Activated CD8-positive, alpha-beta memory T cell treated with anti-CD3 and anti-CD28 coated beads for 48 hours (primary cell): Measurements from ENCODE around the gene MIS18BP1.
"Not testable (repeated sequence)": the region's sequence is repeated elsewhere in the genome, so short reads cannot be mapped to it uniquely, and the experiment has no call there.

ENCODE experiments used
- DNase-seq, 3 experiments: peaks; one replicate each; pipeline ENCODE4 v3.0.0-alpha.2; 2020; ENCODE audit warnings: low read depth in 2 of 3, low spot score in 2 of 3

MIS18BP1 gene

GRCh38 chr14:45253070-45253753 is at the start of gene MIS18BP1:
MIS18BP1 (minus strand) TSS chr14:45253202; CDS start chr14:45247286, 5,916 bp downstream.
- DNase-seq: peak; percentile 74 to 81 (median 76)

GRCh38 chr14:45298423-45299117 is 45.6 kb upstream of the MIS18BP1 start:
- no peak for DNase-seq

- not testable (repeated sequence) for DNase-seq
These were observed 41.8 kb upstream of the MIS18BP1 start for GRCh38 chr14:45294796-45295195.

GRCh38 chr14:45290547-45290946 is 37.5 kb upstream of the MIS18BP1 start:
- no peak for DNase-seq

GRCh38 chr14:45287610-45288009 is 34.6 kb upstream of the MIS18BP1 start:
- no peak for DNase-seq

GRCh38 chr14:45284802-45285201 is 31.8 kb upstream of the MIS18BP1 start:
- DNase-seq: no peak

- not testable (repeated sequence) for DNase-seq
These were observed 28.9 kb upstream of the MIS18BP1 start for GRCh38 chr14:45281731-45282400.

- DNase-seq: no peak
These were observed 19.0 kb upstream of the MIS18BP1 start for GRCh38 chr14:45271858-45272537.

GRCh38 chr14:45270031-45270430 is 17.0 kb upstream of the MIS18BP1 start:
- no peak for DNase-seq

- DNase-seq: no peak
These were observed 14.1 kb upstream of the MIS18BP1 start for GRCh38 chr14:45267071-45267470.

GRCh38 chr14:45262637-45263036 is 9.6 kb upstream of the MIS18BP1 start:
- DNase-seq: no peak

GRCh38 chr14:45261209-45261608 is 8.2 kb upstream of the MIS18BP1 start:
- DNase-seq: no peak

- DNase-seq: no peak
These were observed 5.8 kb upstream of the MIS18BP1 start for GRCh38 chr14:45258805-45259204.

- DNase-seq: no peak
These were observed 5.1 kb upstream of the MIS18BP1 start for GRCh38 chr14:45258073-45258472.

GRCh38 chr14:45254771-45255170 is 1.8 kb upstream of the MIS18BP1 start:
- DNase-seq: no peak

- DNase-seq: no peak
These were observed 830 bp upstream of the MIS18BP1 start for GRCh38 chr14:45253754-45254310.

GRCh38 chr14:45252366-45253069 is 484 bp downstream of the MIS18BP1 start:
- no peak for DNase-seq

- DNase-seq: no peak
These were observed 1.1 kb downstream of the MIS18BP1 start for GRCh38 chr14:45251912-45252311.

GRCh38 chr14:45249856-45250575 is 3.0 kb downstream of the MIS18BP1 start:
- no peak for DNase-seq

- DNase-seq: no peak
These were observed 5.6 kb downstream of the MIS18BP1 start for GRCh38 chr14:45247427-45247826.
